Kidney epithelial cell (primary cell): ENCODE measurements around the gene LBP. TPM values are rescaled to one million over a fixed set of nuclear protein-coding genes. Genes with fewer than 3 reads are reported as not detected.

Experiments used
- DNase-seq: peaks from one replicate; pipeline ENCODE4 v3.0.0-alpha.2; 2010; ENCODE audit warnings: low read depth
- H3K27me3 ChIP-seq: 2 replicates; pipeline ENCODE4 v1.6.0; 2011; ENCODE audit warnings: low read length; ENCODE audit not compliant: control insufficient read depth, insufficient read depth
- H3K36me3 ChIP-seq: 2 replicates; pipeline ENCODE4 v1.5.1; 2011; ENCODE audit warnings: low read length; ENCODE audit not compliant: control insufficient read depth, insufficient read depth
- H3K4me3 ChIP-seq: 2 replicates; pipeline ENCODE4 v1.5.1; 2011; ENCODE audit warnings: low read depth, mild to moderate bottlenecking, control low read depth, low read length
- CTCF ChIP-seq: IDR thresholded peaks from 2 replicates; pipeline ENCODE4 v1.5.1; 2011; ENCODE audit warnings: mild to moderate bottlenecking, moderate library complexity, low read length, control low read depth, inconsistent platforms; ENCODE audit not compliant: insufficient read depth, poor library complexity, severe bottlenecking
- total RNA-seq: library from RNA; depleted of rRNA; stranded (reverse); fragments of >200 nt; gene quantifications from 2 replicates; pipeline ENCODE4 v1.2.3, GENCODE V29; 2015

The LBP gene
- total RNA-seq, 1 donor from 2014 or later, result not detected

- Histone ChIP-seq H3K36me3 (no peaks in the 10 kb centered on the region), H3K4me3 (no peak overlapping the region), H3K27me3 (no peaks in the 10 kb centered on the region)
- no peak for TF ChIP-seq CTCF
- DNase-seq, result no peak
Measured at GRCh38 chr20:38363004-38363747, 16.9 kb downstream of the LBP start.

- Histone ChIP-seq H3K27me3 (peaks cover 7% of the 10 kb centered on the region), H3K36me3 (no peaks in the 10 kb centered on the region), H3K4me3 (no peak overlapping the region)
- TF ChIP-seq CTCF, result no peak
- no peak for DNase-seq
Measured at GRCh38 chr20:38369389-38369788, 23.1 kb downstream of the LBP start.

- Histone ChIP-seq H3K4me3 (no peak overlapping the region), H3K27me3 (peaks cover 10% of the 10 kb centered on the region), H3K36me3 (no peaks in the 10 kb centered on the region)
- DNase-seq, result no peak
- TF ChIP-seq CTCF, result no peak
Measured at GRCh38 chr20:38372806-38373205, 26.5 kb downstream of the LBP start.

GRCh38 chr20:38373231-38373867 is 27.1 kb downstream of the LBP start:
- Histone ChIP-seq H3K36me3 (no peaks in the 10 kb centered on the region), H3K27me3 (peaks cover 10% of the 10 kb centered on the region), H3K4me3 (no peak overlapping the region)
- TF ChIP-seq CTCF, result no peak
- no peak for DNase-seq

- H3K27me3 ChIP-seq, result peaks cover 10% of the 10 kb centered on the region
- no peak for DNase-seq
- no peaks in the 10 kb centered on the region for H3K36me3 ChIP-seq
- no peak overlapping the region for H3K4me3 ChIP-seq
- TF ChIP-seq CTCF, result no peak
Measured at GRCh38 chr20:38373898-38374297, 27.6 kb downstream of the LBP start.
